ENCODE results near the gene OR2A7. TPM values are rescaled to one million over a fixed set of nuclear protein-coding genes. Genes with fewer than 3 reads are reported as not detected.

The OR2A7 gene
- 1.1 and 1.3 TPM in 2 replicates for total RNA-seq

GRCh38 chr7:144264692-144265091 is at the start of gene OR2A7:
OR2A7 (minus strand) TSS chr7:144264792; CDS start chr7:144259628, 5,164 bp downstream.

GRCh38 chr7:144311872-144312469 is 47.4 kb upstream of the OR2A7 start, which contains the start of gene OR2A1:
OR2A1 (plus strand) TSS chr7:144312419; CDS start chr7:144318125, 5,706 bp downstream.

GRCh38 chr7:144269188-144269587 is 4.6 kb upstream of the OR2A7 start, which contains the start of gene CTAGE8:
CTAGE8 (minus strand) TSS chr7:144269288; CDS start chr7:144269250, 38 bp downstream.

GRCh38 chr7:144239365-144239764 is 25.2 kb downstream of the OR2A7 start, which contains the start of gene OR2A42:
OR2A42 (minus strand) TSS chr7:144239605; CDS start chr7:144232843, 6,762 bp downstream.

Other genes starting within 250 kb of the OR2A7 start
- not detected in 2 replicates for gene OR2A5, start 215.8 kb downstream of the OR2A7 start, total RNA-seq
- not detected in 2 replicates for gene OR2A25, start 195.0 kb downstream of the OR2A7 start, total RNA-seq
- gene OR2A12, start 178.5 kb downstream of the OR2A7 start, total RNA-seq = not detected in 2 replicates
- not detected in 2 replicates for gene OR2A2, start 155.2 kb downstream of the OR2A7 start, total RNA-seq
- not detected in 2 replicates for gene OR2A14, start 141.6 kb downstream of the OR2A7 start, total RNA-seq
- 0.49 and 1.9 TPM in 2 replicates for gene CTAGE4, start 81.3 kb downstream of the OR2A7 start, total RNA-seq
- gene ARHGEF35, start 69.0 kb downstream of the OR2A7 start, total RNA-seq = 2.7 and 2.8 TPM in 2 replicates
- under 0.01 TPM in 1 of 2 replicates, not detected in the other for gene OR2A42, start 25.2 kb downstream of the OR2A7 start, total RNA-seq
- gene CTAGE8, start 4.5 kb upstream of the OR2A7 start, total RNA-seq = 0.73 and 1.6 TPM in 2 replicates
- gene OR2A1, start 47.6 kb upstream of the OR2A7 start, total RNA-seq = 0.12 and 0.16 TPM in 2 replicates
- 8.7 and 10.1 TPM in 2 replicates for gene ARHGEF5, start 90.6 kb upstream of the OR2A7 start, total RNA-seq
- not detected in 2 replicates for gene NOBOX, start 138.9 kb upstream of the OR2A7 start, total RNA-seq